Ishikawa (cell line): ENCODE results near the gene ZNF367.

Source experiments
- RAD21 ChIP-seq: IDR thresholded peaks from 2 replicates; pipeline ENCODE4 v1.6.1; 2012; ENCODE audit warnings: low read depth
- REST ChIP-seq: IDR thresholded peaks from 2 replicates; pipeline ENCODE4 v1.6.1; 2012; ENCODE audit warnings: low read depth, mild to moderate bottlenecking
- TAF1 ChIP-seq: IDR thresholded peaks from 2 replicates; pipeline ENCODE4 v1.6.1; 2012; ENCODE audit warnings: low read depth, mild to moderate bottlenecking

GRCh38 chr9:96423322-96423984, 5.3 kb upstream of the ZNF367 start:
- TF ChIP-seq TAF1 (no peak), RAD21 (no peak), REST (no peak)
